ACHN (cell line): ENCODE data around the gene SHH.

Source experiments
- DNase-seq: peaks from one replicate; pipeline ENCODE4 v3.0.0-alpha.2; 2015
- in situ Hi-C: cut with HindIII; loops from 2 replicates; pipeline ENCODE4 v1.10.0; 2017; ENCODE audit warnings: low sequenced_read_pairs, low pct_ligation_motif_present, low pct_unique_long_range_greater_than_20kb

Gene SHH

GRCh38 chr7:155811895-155812761, at the start of gene SHH:
TSS of gene SHH (minus strand) at chr7:155812463. CDS start at chr7:155812122, 341 bp downstream.
- in situ Hi-C loops = no loop called here
- DNase-seq = no peak

- in situ Hi-C loops = no loop called here
- no peak for DNase-seq
These were observed 49.2 kb upstream of the SHH start for GRCh38 chr7:155861480-155861868.

- in situ Hi-C loops = no loop called here
- DNase-seq = peak; percentile 91
These were observed 48.7 kb upstream of the SHH start for GRCh38 chr7:155860840-155861479.

GRCh38 chr7:155860461-155860839, 48.2 kb upstream of the SHH start:
- in situ Hi-C loops = no loop called here
- DNase-seq = no peak

- DNase-seq = peak; percentile 74
- in situ Hi-C loops = no loop called here
These were observed 46.3 kb upstream of the SHH start for GRCh38 chr7:155858521-155859061.

- no peak for DNase-seq
- in situ Hi-C loops = no loop called here
These were observed 44.9 kb upstream of the SHH start for GRCh38 chr7:155857141-155857540.

- DNase-seq = no peak
- in situ Hi-C loops = no loop called here
These were observed 44.4 kb upstream of the SHH start for GRCh38 chr7:155856656-155857055.

GRCh38 chr7:155852426-155853301, 40.4 kb upstream of the SHH start:
- DNase-seq = no peak
- in situ Hi-C loops = no loop called here

- in situ Hi-C loops = no loop called here
- no peak for DNase-seq
These were observed 39.6 kb upstream of the SHH start for GRCh38 chr7:155851892-155852291.

- in situ Hi-C loops = no loop called here
- no peak for DNase-seq
These were observed 38.8 kb upstream of the SHH start for GRCh38 chr7:155850766-155851678.

- DNase-seq = no peak
- in situ Hi-C loops = no loop called here
These were observed 37.8 kb upstream of the SHH start for GRCh38 chr7:155850001-155850436.

- DNase-seq = no peak
- in situ Hi-C loops = no loop called here
These were observed 36.7 kb upstream of the SHH start for GRCh38 chr7:155848691-155849669.

- in situ Hi-C loops = no loop called here
- no peak for DNase-seq
These were observed 35.7 kb upstream of the SHH start for GRCh38 chr7:155847821-155848435.

GRCh38 chr7:155846936-155847335, 34.7 kb upstream of the SHH start:
- DNase-seq = no peak
- in situ Hi-C loops = no loop called here

GRCh38 chr7:155846156-155846555, 33.9 kb upstream of the SHH start:
- in situ Hi-C loops = no loop called here

GRCh38 chr7:155845226-155845625, 33.0 kb upstream of the SHH start:
- no peak for DNase-seq
- in situ Hi-C loops = no loop called here

More at GRCh38 chr7:155846156-155846555, 33.9 kb upstream of the SHH start:
- no peak for DNase-seq
